GM21367 (cell line): ENCODE results near the gene HCLS1.
A peak's percentile ranks its signal among the peaks of the same experiment; 100 is the strongest.
"Not testable (repeated sequence)": the region's sequence is repeated elsewhere in the genome, so short reads cannot be mapped to it uniquely, and the experiment has no call there.

Experiments
- ATAC-seq: cut with Tn5 transposase; IDR thresholded peaks from one replicate; pipeline ENCODE4 v1.9.1; 2021; ENCODE audit not compliant: unreplicated experiment

The HCLS1 gene

DNA sequence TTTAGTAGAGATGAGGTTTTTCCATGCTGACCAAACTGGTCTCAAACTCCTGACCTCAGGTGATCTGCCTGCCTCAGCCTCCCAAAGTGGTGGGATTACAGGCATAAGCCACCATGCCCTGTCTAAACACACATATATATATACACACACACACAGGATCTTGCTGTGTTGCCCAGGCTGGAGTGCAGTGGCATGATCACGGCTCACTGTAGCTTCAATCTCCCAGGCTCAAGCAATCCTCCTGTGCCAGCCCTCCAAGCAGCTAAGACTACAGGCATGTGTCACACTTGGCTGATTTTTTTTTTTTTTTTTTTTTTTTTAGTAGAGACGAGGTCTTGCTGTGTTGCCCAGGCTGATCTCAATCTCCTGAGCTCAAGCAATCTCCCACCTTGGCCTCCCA lies 60.8 kb downstream of the HCLS1 start:
- not testable (repeated sequence) for ATAC-seq

DNA sequence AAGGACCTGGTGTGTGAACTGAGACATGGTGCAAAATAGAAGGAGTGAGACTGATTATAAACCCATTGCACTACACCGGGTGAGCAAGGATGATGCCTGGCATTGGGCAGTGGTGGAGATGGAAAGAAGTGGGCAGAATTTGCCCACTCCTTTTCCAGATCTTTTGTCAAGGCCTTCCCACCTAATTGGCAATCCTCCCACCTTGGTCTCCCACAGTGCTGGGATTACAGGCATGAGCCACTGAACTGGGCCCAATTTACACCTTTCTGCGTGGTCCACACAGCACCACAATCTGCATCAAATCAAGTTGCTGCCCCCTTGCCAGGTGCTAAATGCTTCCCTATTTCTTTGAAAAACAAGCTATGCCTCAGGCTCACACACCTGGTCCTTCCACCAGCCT lies 62.1 kb downstream of the HCLS1 start:
- no peak for ATAC-seq

DNA sequence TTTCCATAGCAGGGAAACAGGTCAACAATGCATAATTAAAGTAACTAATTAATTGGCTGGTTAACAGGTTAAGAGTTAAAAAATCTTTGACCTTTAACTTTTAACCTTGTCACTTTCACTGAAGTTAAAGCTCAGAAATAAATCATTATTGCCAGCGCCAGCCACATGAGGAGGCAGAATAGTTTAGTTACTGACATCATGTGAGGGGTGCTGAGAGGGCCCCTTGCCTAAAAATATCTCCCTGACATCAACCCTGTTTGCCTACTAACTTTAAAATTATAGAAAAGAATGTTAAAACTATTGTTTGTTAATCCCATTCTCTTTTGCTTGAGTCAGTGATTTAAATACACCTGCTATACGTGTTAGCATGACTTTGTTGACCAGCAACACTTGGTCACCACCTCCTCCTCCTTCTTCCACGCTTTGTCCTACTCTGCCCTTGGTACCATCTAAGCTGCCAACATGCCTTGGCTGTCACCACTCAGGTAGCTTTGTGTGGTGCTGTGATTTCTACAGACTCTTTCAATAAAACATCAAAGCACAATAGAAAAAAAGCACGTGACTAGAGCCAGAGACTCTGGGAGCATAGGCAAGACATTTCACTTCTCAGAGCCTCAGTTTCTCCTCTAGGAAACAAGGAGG lies 64.8 kb downstream of the HCLS1 start:
- no peak for ATAC-seq

DNA sequence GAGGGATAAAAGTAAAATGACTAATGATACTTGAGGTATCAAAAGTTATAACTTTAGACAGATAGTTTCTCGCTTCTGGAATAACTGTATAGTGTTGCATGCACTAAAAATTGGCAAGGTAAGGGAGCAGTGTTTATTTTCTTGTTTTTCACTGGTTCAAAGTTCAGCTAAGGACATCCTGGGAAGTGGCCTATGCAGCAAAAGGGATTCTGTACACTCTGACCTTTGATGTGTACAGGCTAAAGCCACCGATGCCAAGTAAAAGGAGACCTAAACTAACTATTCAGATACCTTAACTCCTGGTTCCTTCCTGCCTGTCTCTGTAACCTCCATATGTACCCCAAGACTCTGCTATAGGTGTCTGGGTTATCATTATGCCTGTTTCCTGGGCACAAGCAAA lies 65.9 kb downstream of the HCLS1 start:
- ATAC-seq, result no peak

DNA sequence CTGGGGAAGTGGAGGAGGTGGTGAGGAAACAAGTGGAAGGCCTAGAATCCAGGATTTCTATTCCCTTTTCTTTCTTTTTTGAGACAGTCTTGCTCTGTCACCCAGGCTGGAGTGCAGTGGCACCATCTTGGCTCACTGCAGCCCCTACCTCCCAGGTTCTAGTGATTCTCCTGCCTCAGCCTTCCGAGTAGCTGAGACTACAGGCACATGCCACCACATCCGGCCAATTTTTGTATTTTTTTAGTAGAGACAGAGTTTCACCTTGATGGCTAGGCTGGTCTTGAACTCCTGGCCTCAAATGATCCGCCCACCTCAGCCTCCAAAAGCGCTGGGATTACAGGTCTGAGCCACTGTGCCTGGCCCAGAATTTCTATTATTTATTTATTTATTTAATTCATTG lies 66.9 kb downstream of the HCLS1 start:
- not testable (repeated sequence) for ATAC-seq

DNA sequence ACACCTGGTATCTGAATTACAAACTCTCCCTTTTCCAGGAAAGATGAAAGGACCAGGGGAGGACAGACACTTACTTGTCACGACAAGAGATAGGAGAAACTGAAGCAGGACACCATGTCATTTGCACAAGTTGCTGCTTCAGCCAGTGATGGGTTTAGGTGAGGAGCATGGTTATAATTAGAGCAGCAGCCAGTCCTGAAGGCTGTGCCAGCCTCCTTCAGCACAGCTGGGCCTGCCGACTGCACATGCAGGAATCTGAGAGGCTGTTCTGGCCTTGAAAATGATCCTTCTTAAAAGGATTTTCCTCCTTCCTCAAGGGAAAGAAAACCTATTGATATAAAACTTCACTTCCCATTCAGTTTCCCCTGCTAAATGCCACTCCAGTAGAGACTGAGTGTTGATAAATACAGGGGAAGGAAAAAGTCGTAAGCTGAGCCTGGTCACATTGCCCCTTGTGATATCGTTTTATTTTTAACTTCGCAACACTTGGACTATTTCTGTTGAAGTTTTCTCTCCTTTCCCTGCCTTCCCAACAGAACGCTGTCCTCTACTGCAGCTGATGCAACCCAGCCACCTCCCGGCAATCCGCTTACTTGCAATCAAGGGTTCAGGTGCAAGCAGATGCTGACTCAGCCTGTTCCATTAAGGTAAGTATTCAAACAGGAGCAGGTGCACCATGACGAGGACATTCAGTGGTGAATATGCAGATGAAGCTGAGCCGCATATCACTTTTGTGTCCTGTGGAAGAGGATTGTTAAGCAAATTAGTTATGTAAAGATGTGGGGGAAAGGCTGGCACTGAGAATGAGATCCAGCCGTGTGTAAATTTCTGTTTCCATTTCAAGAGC lies 67.6 kb downstream of the HCLS1 start, which contains the start of gene FBXO40:
Gene FBXO40 (plus strand): TSS at position 524 of the 847 bp plus-strand sequence. CDS start 27,197 bp downstream, outside the sequence.
- peak; percentile 57 for ATAC-seq

DNA sequence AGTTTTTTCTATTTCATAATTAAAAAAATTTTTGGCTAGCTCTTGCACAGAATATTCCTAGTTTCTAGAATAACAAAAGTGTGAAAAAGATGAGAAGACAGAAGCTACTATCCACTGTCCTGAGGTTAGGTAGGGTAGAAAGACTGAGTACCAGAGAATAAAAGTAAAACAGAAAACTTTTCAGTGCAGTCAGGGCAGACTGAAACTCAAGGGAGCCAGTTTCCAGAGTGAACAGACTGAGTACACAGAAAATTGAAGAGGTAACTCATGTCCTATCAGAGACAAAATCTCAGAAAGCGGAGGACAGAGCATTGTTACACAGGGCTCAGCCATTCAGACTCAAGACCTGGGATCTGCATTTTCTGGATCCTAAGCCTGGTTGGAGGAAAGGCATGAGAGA lies 76.3 kb downstream of the HCLS1 start:
- no peak for ATAC-seq

DNA sequence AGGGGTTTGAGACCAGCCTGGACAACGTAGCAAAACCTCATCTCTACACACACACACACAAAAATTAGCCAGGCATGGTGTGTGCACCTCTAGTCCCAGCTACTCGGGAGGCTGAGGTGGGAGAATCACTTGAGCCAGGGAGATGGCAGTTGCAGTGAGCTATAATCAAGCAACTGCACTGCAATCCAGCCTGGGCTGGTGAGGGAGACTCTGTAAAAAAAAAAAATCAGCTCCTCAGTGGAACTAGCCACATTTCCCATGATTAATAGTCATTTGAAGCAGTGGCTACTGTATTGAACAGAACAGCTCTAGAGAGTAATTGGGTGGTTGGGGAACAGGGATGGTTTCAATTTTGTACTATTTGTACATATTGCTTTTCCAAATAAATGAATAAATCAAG lies 79.0 kb downstream of the HCLS1 start:
- no peak for ATAC-seq
